DND-41 (cell line): ENCODE measurements around the gene B4GALT1.

Experiments used
- ATAC-seq: fragments of 200-7000 bp; cut with Tn5 transposase; 3 replicates; pipeline ENCODE4 v1.9.1; 2021; ENCODE audit warnings: low read depth; ENCODE audit not compliant: insufficient read depth
- DNase-seq: peaks from one replicate; pipeline ENCODE4 v3.0.0-alpha.2; 2020
- H2AFZ ChIP-seq: 2 replicates; pipeline ENCODE4 v1.6.0; 2012; ENCODE audit warnings: low read depth, low read length
- H3K27ac ChIP-seq: 2 replicates; pipeline ENCODE4 v1.5.1; 2012; ENCODE audit warnings: low read length, inconsistent platforms
- H3K27me3 ChIP-seq: fragments of 200-600 bp; sonication (generic); 2 replicates; pipeline ENCODE4 v1.6.0; 2012; ENCODE audit warnings: low read length, mild to moderate bottlenecking, inconsistent platforms; ENCODE audit not compliant: insufficient read depth, poor library complexity
- H3K36me3 ChIP-seq: 2 replicates; pipeline ENCODE4 v1.5.1; 2012; ENCODE audit warnings: low read length, inconsistent platforms; ENCODE audit not compliant: insufficient read depth
- H3K4me1 ChIP-seq: 2 replicates; pipeline ENCODE4 v1.5.1; 2012; ENCODE audit warnings: mild to moderate bottlenecking, low read length; ENCODE audit not compliant: insufficient read depth
- H3K4me2 ChIP-seq: 2 replicates; pipeline ENCODE4 v1.6.0; 2012; ENCODE audit warnings: mild to moderate bottlenecking, moderate library complexity, low read length, inconsistent platforms; ENCODE audit not compliant: insufficient read depth
- H3K4me3 ChIP-seq, 2 experiments: fragments of 200-600 bp in 1 of 2; shearing (Covaris generic) in 1 of 2; 2 replicates each; pipeline ENCODE4 v1.5.1; 2012 to 2016; ENCODE audit warnings: inconsistent platforms in 2 of 2, low read length in 2 of 2, mild to moderate bottlenecking in 2 of 2, low read depth in 1 of 2, moderate library complexity in 1 of 2
- H3K79me2 ChIP-seq: 2 replicates; pipeline ENCODE4 v1.6.0; 2012; ENCODE audit warnings: low read length, inconsistent platforms; ENCODE audit not compliant: insufficient read depth
- H3K9ac ChIP-seq: 2 replicates; pipeline ENCODE4 v1.6.0; 2012; ENCODE audit warnings: low read depth, mild to moderate bottlenecking, inconsistent platforms, low read length, moderate library complexity
- H3K9me3 ChIP-seq: 2 replicates; pipeline ENCODE4 v1.5.1; 2012; ENCODE audit warnings: low read length, moderate library complexity, mild to moderate bottlenecking, inconsistent platforms; ENCODE audit not compliant: insufficient read depth, severe bottlenecking
- H4K20me1 ChIP-seq: 2 replicates; pipeline ENCODE4 v1.6.0; 2012; ENCODE audit warnings: low read length; ENCODE audit not compliant: insufficient read depth
- EZH2 ChIP-seq: IDR thresholded peaks from 3 replicates; pipeline ENCODE4 v1.6.1; 2012; ENCODE audit warnings: borderline replicate concordance, low read depth, mild to moderate bottlenecking, moderate library complexity, low read length, inconsistent platforms; ENCODE audit not compliant: severe bottlenecking
- TF ChIP-seq, protein P1 (sequence below): IDR thresholded peaks from 2 replicates; pipeline ENCODE4 v1.5.1; 2012; ENCODE audit warnings: borderline replicate concordance, low read length, moderate library complexity, mild to moderate bottlenecking; ENCODE audit not compliant: poor library complexity, severe bottlenecking; ENCODE audit errors: extremely low read depth

The B4GALT1 gene

DNA sequence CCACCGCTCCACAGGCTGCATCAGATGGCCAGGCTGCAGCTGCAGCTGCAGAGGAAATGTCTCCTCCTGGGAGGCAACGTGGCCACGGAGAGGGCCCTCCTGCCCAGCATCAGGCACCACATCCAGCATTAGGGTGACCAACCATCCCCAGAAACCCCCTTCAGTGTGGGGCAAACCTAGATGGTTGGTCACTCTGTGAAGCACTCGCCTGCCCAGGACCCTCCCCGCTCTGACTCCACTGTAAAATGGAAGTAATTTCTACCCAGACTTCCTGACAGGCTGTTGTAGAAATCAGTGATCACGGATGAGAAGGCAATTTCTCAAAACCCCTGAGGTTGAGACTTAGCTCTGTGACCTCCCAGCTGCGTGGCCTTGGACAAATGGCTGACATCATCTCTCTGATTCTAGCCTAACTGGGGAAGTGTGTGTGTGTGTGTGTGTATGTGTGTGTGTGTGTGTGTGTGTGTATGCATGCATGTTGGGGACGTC, 31.6 kb downstream of the B4GALT1 start:
- H3K79me2 ChIP-seq = no peaks in the 10 kb centered on the region; the same call in 1 of the 2 replicates
- DNase-seq = no peak
- H3K9ac ChIP-seq = no peak overlapping the region
- peaks cover 17% of the 10 kb centered on the region for H4K20me1 ChIP-seq
- no peaks in the 10 kb centered on the region for H3K9me3 ChIP-seq
- H3K4me1 ChIP-seq = no peaks in the 10 kb centered on the region
- no peaks in the 10 kb centered on the region for H3K27me3 ChIP-seq
- TF ChIP-seq EZH2 = no peak
- TF ChIP-seq, protein P1, sequence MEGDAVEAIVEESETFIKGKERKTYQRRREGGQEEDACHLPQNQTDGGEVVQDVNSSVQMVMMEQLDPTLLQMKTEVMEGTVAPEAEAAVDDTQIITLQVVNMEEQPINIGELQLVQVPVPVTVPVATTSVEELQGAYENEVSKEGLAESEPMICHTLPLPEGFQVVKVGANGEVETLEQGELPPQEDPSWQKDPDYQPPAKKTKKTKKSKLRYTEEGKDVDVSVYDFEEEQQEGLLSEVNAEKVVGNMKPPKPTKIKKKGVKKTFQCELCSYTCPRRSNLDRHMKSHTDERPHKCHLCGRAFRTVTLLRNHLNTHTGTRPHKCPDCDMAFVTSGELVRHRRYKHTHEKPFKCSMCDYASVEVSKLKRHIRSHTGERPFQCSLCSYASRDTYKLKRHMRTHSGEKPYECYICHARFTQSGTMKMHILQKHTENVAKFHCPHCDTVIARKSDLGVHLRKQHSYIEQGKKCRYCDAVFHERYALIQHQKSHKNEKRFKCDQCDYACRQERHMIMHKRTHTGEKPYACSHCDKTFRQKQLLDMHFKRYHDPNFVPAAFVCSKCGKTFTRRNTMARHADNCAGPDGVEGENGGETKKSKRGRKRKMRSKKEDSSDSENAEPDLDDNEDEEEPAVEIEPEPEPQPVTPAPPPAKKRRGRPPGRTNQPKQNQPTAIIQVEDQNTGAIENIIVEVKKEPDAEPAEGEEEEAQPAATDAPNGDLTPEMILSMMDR = no peak
- ATAC-seq = no peak
- no peak overlapping the region for H2AFZ ChIP-seq
- no peak overlapping the region for H3K4me2 ChIP-seq
- H3K36me3 ChIP-seq = 0 out of 2 replicates have a peak, but pooled peaks cover 9% of the 10 kb centered on the region
- no peak overlapping the region for H3K4me3 ChIP-seq
- no peak overlapping the region for H3K27ac ChIP-seq

DNA sequence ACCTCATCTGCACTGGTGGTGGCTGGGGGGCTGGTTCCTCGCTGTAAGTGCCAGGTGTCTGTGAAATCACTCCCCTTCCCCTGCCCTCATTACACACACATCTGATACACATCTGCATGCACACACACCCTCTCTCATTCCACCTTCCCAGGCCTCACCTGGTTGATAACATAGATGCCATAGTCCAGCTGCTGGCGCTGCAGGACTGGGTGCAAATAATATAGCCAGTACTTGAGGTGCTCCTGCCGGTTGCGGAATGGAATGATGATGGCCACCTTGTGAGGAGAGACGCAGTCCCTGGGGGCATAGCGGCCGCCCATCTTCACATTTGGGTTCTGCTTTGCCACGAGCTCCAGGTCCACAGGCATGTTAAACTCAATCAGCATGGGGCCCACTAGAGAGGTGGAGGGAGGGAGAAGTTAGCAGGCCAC, 32.1 kb downstream of the B4GALT1 start:
- Histone ChIP-seq H3K9ac (no peak overlapping the region), H3K9me3 (no peaks in the 10 kb centered on the region), H2AFZ (no peak overlapping the region), H3K4me2 (no peak overlapping the region), H3K4me1 (no peaks in the 10 kb centered on the region), H3K27ac (no peak overlapping the region), H3K79me2 (no peaks in the 10 kb centered on the region; the same call in 1 of the 2 replicates), H4K20me1 (peaks cover 16% of the 10 kb centered on the region), H3K27me3 (no peaks in the 10 kb centered on the region), H3K4me3 (no peak overlapping the region), H3K36me3 (peaks cover 11% of the 10 kb centered on the region; the same call in 1 of the 2 replicates)
- DNase-seq (no peak), ATAC-seq (no peak)
- TF ChIP-seq, protein P1 = no peak

DNA sequence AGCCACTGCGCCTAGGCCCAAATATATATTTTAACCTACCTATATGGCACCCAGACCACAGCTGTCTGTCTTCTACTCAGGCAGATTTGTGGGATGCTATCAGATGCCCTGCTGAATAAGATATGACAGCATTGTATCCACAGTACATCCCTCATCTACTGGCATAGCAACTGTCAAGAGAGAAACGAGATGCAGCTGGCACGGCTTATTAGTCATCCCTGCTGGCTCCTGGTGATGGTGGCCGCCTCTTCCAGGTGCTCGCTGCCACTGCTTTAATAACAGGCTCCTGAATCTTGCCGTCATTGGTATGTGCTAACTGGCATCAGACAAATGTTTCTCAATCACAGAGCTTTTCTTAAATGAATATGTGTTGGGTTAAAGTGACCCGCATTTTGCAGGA, 34.0 kb downstream of the B4GALT1 start:
- no peak overlapping the region for H3K27ac ChIP-seq
- ATAC-seq (no peak), DNase-seq (no peak)
- peaks cover 4% of the 10 kb centered on the region for H4K20me1 ChIP-seq
- no peak overlapping the region for H3K4me2 ChIP-seq
- peaks cover 22% of the 10 kb centered on the region; the same call in 1 of the 2 replicates for H3K36me3 ChIP-seq
- H3K27me3 ChIP-seq = no peaks in the 10 kb centered on the region
- H3K9ac ChIP-seq = no peak overlapping the region
- H3K79me2 ChIP-seq = no peaks in the 10 kb centered on the region
- no peaks in the 10 kb centered on the region for H3K4me1 ChIP-seq
- TF ChIP-seq, protein P1 = no peak
- TF ChIP-seq EZH2 = no peak
- no peak overlapping the region for H3K4me3 ChIP-seq
- H3K9me3 ChIP-seq = no peaks in the 10 kb centered on the region
- no peak overlapping the region for H2AFZ ChIP-seq
